ENCODE measurements around the gene L3MBTL4. TPM values are rescaled to one million over a fixed set of nuclear protein-coding genes. Genes with fewer than 3 reads are reported as not detected.

L3MBTL4 gene
- total RNA-seq, 2 experiments from 2014 or later: not detected

DNA sequence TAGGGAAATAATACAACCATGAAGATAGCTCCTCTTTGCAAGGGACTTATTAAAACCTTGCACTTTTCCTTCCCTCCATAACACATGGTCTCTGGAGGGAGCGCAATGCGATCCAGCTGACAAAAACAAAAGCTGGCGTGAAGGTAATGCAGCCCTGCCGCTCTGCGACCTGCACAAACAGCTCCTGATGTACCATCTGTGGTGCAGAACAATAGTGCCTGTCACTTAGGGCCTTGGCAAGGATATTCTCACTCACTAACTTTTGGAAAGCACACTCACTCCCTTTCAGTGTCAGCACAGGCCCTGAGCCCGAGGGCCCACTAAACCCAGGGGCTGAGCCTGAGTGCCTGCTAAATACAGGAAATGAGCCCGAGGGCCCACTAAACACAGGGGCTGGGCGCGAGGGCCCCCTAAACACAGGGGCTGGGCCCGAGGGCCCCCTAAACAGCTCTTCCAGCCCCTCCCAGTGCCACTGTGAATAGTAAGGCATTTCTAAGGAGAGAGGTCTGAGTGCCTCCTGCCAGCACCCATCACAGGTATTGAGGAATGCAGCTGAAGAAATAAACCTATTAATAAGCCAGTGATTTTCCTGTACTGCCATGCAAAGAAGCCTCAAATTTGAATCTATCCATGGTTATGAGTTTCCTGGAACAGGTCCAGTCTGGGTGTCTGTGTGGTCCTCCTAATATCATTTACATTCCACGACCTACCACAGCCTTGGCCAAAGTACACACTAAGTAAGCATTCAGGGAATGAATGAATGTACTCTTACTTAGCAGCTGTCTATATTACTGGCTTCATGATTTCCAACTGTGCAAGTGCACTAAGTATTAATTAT is 9.3 kb downstream of the L3MBTL4 start:
- no peaks in the 10 kb centered on the region for H3K79me2 ChIP-seq (ENCODE audit: insufficient read depth, low read depth, low read length)
- intact Hi-C loops (cut with micrococcal nuclease; ENCODE audit: unreplicated experiment): no loop called here
- H3K4me1 ChIP-seq (ENCODE audit: insufficient read depth, low read length, poor library complexity, severe bottlenecking): no peaks in the 10 kb centered on the region
- no peaks in the 10 kb centered on the region for H3K36me3 ChIP-seq (ENCODE audit: insufficient read depth, low read length)
- H4K20me1 ChIP-seq (ENCODE audit: insufficient read depth, low read length): no peaks in the 10 kb centered on the region
- no TSS peak for BruUV-seq (replicated peaks)
- ChIA-PET POLR2A (no interaction called here), CTCF (ENCODE audit: unreplicated experiment) (no interaction called here)
- H3K9me2 ChIP-seq (ENCODE audit: insufficient read depth, low read length): no peaks in the 10 kb centered on the region
- no peaks in the 10 kb centered on the region for H3K9me3 ChIP-seq (ENCODE audit: low read length)
- no peak overlapping the region for H3K4me2 ChIP-seq (ENCODE audit: low read length)
- DNase-seq (ENCODE audit: low spot score): no peak
- TF ChIP-seq, protein P1, sequence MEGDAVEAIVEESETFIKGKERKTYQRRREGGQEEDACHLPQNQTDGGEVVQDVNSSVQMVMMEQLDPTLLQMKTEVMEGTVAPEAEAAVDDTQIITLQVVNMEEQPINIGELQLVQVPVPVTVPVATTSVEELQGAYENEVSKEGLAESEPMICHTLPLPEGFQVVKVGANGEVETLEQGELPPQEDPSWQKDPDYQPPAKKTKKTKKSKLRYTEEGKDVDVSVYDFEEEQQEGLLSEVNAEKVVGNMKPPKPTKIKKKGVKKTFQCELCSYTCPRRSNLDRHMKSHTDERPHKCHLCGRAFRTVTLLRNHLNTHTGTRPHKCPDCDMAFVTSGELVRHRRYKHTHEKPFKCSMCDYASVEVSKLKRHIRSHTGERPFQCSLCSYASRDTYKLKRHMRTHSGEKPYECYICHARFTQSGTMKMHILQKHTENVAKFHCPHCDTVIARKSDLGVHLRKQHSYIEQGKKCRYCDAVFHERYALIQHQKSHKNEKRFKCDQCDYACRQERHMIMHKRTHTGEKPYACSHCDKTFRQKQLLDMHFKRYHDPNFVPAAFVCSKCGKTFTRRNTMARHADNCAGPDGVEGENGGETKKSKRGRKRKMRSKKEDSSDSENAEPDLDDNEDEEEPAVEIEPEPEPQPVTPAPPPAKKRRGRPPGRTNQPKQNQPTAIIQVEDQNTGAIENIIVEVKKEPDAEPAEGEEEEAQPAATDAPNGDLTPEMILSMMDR (conservative IDR thresholded peaks at IDR 0.05; ENCODE audit: low read length): no peak
- no peak for TF ChIP-seq EZH2phosphoT487 (IDR thresholded peaks at IDR 0.05; ENCODE audit: borderline replicate concordance, low read depth, low read length)
- no peak overlapping the region for H2AFZ ChIP-seq (ENCODE audit: low read length)
- no peak overlapping the region for H3K27ac ChIP-seq (ENCODE audit: low read depth, low read length, poor library complexity, severe bottlenecking)
- H3K4me3 ChIP-seq (ENCODE audit: low read depth, low read length, poor library complexity, severe bottlenecking): no peak overlapping the region

DNA sequence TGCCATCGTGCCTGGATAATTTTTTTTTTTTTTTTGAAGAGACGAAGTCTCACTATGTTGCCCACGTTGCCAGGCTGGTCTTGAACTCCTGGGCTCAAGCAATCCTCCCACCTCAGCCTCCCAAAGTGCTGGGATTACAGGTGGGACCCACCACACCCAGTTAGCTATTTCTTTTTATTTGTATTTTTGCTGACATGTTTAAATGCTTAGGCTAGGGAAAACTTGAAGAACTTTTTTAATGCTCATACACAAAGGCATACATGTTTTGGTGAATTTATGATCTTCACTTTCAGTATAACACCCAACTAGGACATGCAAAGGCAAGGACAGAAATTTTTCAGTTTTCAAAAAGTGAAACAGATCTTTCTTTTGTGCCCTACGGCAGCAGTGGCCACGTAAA is 9.9 kb downstream of the L3MBTL4 start:
- Histone ChIP-seq H3K9me3 (ENCODE audit: low read length) (no peaks in the 10 kb centered on the region), H3K9me2 (ENCODE audit: insufficient read depth, low read length) (no peaks in the 10 kb centered on the region), H3K4me3 (ENCODE audit: low read depth, low read length, poor library complexity, severe bottlenecking) (no peak overlapping the region), H3K4me2 (ENCODE audit: low read length) (no peak overlapping the region), H3K4me1 (ENCODE audit: insufficient read depth, low read length, poor library complexity, severe bottlenecking) (no peaks in the 10 kb centered on the region), H3K79me2 (ENCODE audit: insufficient read depth, low read depth, low read length) (no peaks in the 10 kb centered on the region), H2AFZ (ENCODE audit: low read length) (no peak overlapping the region), H4K20me1 (ENCODE audit: insufficient read depth, low read length) (no peaks in the 10 kb centered on the region), H3K27ac (ENCODE audit: low read depth, low read length, poor library complexity, severe bottlenecking) (no peak overlapping the region), H3K36me3 (ENCODE audit: insufficient read depth, low read length) (no peaks in the 10 kb centered on the region)
- DNase-seq (ENCODE audit: low spot score): no peak
- intact Hi-C loops (cut with micrococcal nuclease; ENCODE audit: unreplicated experiment): no loop called here
- BruUV-seq (replicated peaks): no TSS peak
- ChIA-PET POLR2A (no interaction called here), CTCF (ENCODE audit: unreplicated experiment) (no interaction called here)
- TF ChIP-seq EZH2phosphoT487 (IDR thresholded peaks at IDR 0.05; ENCODE audit: borderline replicate concordance, low read depth, low read length): no peak
- TF ChIP-seq, protein P1 (conservative IDR thresholded peaks at IDR 0.05; ENCODE audit: low read length): no peak

DNA sequence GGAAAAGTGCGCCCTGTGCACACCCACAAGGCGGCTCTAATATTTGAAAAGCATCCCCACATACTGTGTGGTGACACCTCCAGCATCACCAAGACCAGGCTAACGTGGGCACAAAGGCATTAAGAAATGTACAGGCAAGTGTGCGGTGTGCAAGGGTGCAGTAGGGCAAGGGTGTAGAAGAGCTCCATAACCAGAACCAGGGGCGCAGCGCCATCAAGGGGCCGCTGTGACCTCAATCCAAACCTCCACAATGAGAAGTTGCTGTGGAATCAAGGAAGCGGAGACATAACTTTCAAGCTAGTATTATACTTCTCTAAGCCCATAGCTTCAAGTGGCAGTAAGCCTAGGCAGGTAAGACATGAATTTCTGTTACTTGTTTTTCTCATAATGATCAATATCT is 13.0 kb downstream of the L3MBTL4 start:
- Histone ChIP-seq H3K4me1 (ENCODE audit: insufficient read depth, low read length, poor library complexity, severe bottlenecking) (no peaks in the 10 kb centered on the region), H3K36me3 (ENCODE audit: insufficient read depth, low read length) (no peaks in the 10 kb centered on the region), H2AFZ (ENCODE audit: low read length) (no peak overlapping the region), H3K4me2 (ENCODE audit: low read length) (no peak overlapping the region), H3K79me2 (ENCODE audit: insufficient read depth, low read depth, low read length) (no peaks in the 10 kb centered on the region), H3K4me3 (ENCODE audit: low read depth, low read length, poor library complexity, severe bottlenecking) (no peak overlapping the region), H3K9me3 (ENCODE audit: low read length) (no peaks in the 10 kb centered on the region), H3K9me2 (ENCODE audit: insufficient read depth, low read length) (no peaks in the 10 kb centered on the region), H4K20me1 (ENCODE audit: insufficient read depth, low read length) (no peaks in the 10 kb centered on the region), H3K27ac (ENCODE audit: low read depth, low read length, poor library complexity, severe bottlenecking) (no peak overlapping the region)
- TF ChIP-seq EZH2phosphoT487 (IDR thresholded peaks at IDR 0.05; ENCODE audit: borderline replicate concordance, low read depth, low read length): no peak
- TF ChIP-seq, protein P1 (conservative IDR thresholded peaks at IDR 0.05; ENCODE audit: low read length): 0 out of 2 replicates have a peak, but pooled peaks have one; percentile 13
- no TSS peak for BruUV-seq (replicated peaks)
- DNase-seq (ENCODE audit: low spot score): no peak
- intact Hi-C loops (cut with micrococcal nuclease; ENCODE audit: unreplicated experiment): no loop called here
- POLR2A ChIA-PET: no interaction called here
- CTCF ChIA-PET (ENCODE audit: unreplicated experiment): no interaction called here
